K562 (cell line): ENCODE measurements around the gene ZDHHC1. TPM values are rescaled to one million over a fixed set of nuclear protein-coding genes. Genes with fewer than 3 reads are reported as not detected.

Experiments used
- ATAC-seq: fragments of 200-7000 bp; cut with Tn5 transposase; 3 replicates; pipeline ENCODE4 v1.9.1; 2020; ENCODE audit warnings: moderate library complexity
- BruUV-seq: library from RNA; stranded (reverse); fragments of 400-500 nt; replicated peaks from 2 replicates; lab custom pipeline; 2021; lab: Mats Ljungman, UMichigan
- CTCF ChIA-PET: fragments of 300-600 bp; formaldehyde crosslinking; extraction: SDS; loops from one replicate; lab custom pipeline; 2021; ENCODE audit warnings: low intra/inter-chr PET ratio; lab: Yijun Ruan, JAX
- POLR2A ChIA-PET: fragments of 300-600, 350-650 bp; sonication (Branson Sonifier 250); formaldehyde crosslinking; extraction: SDS; loops from one replicate; lab custom pipeline; 2021; ENCODE audit warnings: antibody characterized with exemption, inconsistent platforms; lab: Yijun Ruan, JAX
- DNase-seq, 4 experiments: peaks; one replicate each; pipeline versions ENCODE4 v3.0.0 to v3.0.0-alpha.2; 2011 to 2018; ENCODE audit warnings: low spot score in 3 of 4, mixed read lengths in 3 of 4; ENCODE audit errors: extremely low read depth in 1 of 4
- FAIRE-seq: peaks from 2 replicates; lab custom pipeline; 2011; peaks lifted over from hg19 to GRCh38; lab: Jason Lieb, UNC
- H2AFZ ChIP-seq: 2 replicates; pipeline ENCODE4 v1.6.0; 2011; ENCODE audit warnings: low read depth, low read length, control low read depth, inconsistent platforms
- H3K27ac ChIP-seq: fragments of 200-600 bp; 3 replicates; pipeline ENCODE4 v1.8.0; 2011; ENCODE audit warnings: low read depth, mild to moderate bottlenecking, control low read depth, inconsistent platforms, low read length, moderate library complexity, mixed read lengths; ENCODE audit errors: extremely low read depth
- H3K27me3 ChIP-seq, 2 experiments: fragments of 300-600 bp in 1 of 2; 2 replicates in 1 of 2; 3 replicates in 1 of 2; pipeline versions ENCODE4 v1.6.0 to v1.8.0; 2011; ENCODE audit warnings: inconsistent platforms in 2 of 2, low read length in 2 of 2, mild to moderate bottlenecking in 1 of 2, mixed read lengths in 1 of 2, moderate library complexity in 1 of 2; ENCODE audit not compliant: control insufficient read depth in 2 of 2, insufficient read depth in 2 of 2
- H3K36me3 ChIP-seq: fragments of 300-600 bp; 3 replicates; pipeline ENCODE4 v1.8.0; 2011; ENCODE audit warnings: mild to moderate bottlenecking, low read length, inconsistent platforms; ENCODE audit not compliant: control insufficient read depth, insufficient read depth
- H3K4me1 ChIP-seq, 2 experiments: fragments of 200-600 bp in 1 of 2; replicated peaks in 1 of 2; 2 replicates in 1 of 2; 3 replicates in 1 of 2; pipeline versions ENCODE4 v1.5.1 to v1.8.0; 2011; ENCODE audit warnings: inconsistent platforms in 2 of 2, low read length in 2 of 2, mild to moderate bottlenecking in 1 of 2, mixed read lengths in 1 of 2, moderate library complexity in 1 of 2; ENCODE audit not compliant: control insufficient read depth in 2 of 2, insufficient read depth in 2 of 2
- H3K4me2 ChIP-seq: 2 replicates; pipeline ENCODE4 v1.6.1; 2011; ENCODE audit warnings: low read length, control low read depth, inconsistent platforms, mixed read lengths; ENCODE audit not compliant: insufficient read depth
- H3K4me3 ChIP-seq: fragments of 200-600 bp; sonication (generic), shearing (Covaris generic); 2 replicates; pipeline ENCODE4 v1.5.1; 2016; ENCODE audit warnings: control low read depth, inconsistent platforms
- H3K79me2 ChIP-seq: fragments of 200-600 bp; 3 replicates; pipeline ENCODE4 v1.8.0; 2011; ENCODE audit warnings: low read length, inconsistent platforms; ENCODE audit not compliant: control insufficient read depth, insufficient read depth
- H3K9ac ChIP-seq, 2 experiments: 2 replicates each; pipeline versions ENCODE4 v1.6.0 to v1.6.1; 2011; ENCODE audit warnings: low read depth in 2 of 2, low read length in 2 of 2, control low read depth in 1 of 2, inconsistent platforms in 1 of 2, mild to moderate bottlenecking in 1 of 2, mixed read lengths in 1 of 2; ENCODE audit not compliant: insufficient read depth in 1 of 2
- H3K9me1 ChIP-seq: one replicate; pipeline ENCODE4 v1.6.0; 2011; ENCODE audit warnings: inconsistent platforms, mild to moderate bottlenecking, low read length, moderate library complexity; ENCODE audit not compliant: control insufficient read depth, insufficient read depth
- H3K9me3 ChIP-seq: replicated peaks from 2 replicates; pipeline ENCODE4 v1.5.1; 2011; ENCODE audit warnings: low read depth, low read length, inconsistent platforms; ENCODE audit not compliant: control insufficient read depth, insufficient read depth
- H4K20me1 ChIP-seq: replicated peaks from 2 replicates; pipeline ENCODE4 v1.6.1; 2011; ENCODE audit warnings: low read length, inconsistent platforms, mixed read lengths; ENCODE audit not compliant: control insufficient read depth, insufficient read depth
- BRF1 ChIP-seq: IDR thresholded peaks from 3 replicates; pipeline ENCODE4 v1.6.1; 2011; ENCODE audit warnings: borderline replicate concordance, mild to moderate bottlenecking; ENCODE audit not compliant: insufficient read length; ENCODE audit errors: extremely low read depth
- CBFA2T2 ChIP-seq: fragments of 450-650 bp; conservative IDR thresholded peaks from 2 replicates; pipeline ENCODE4 v1.6.1; 2017; ENCODE audit warnings: mild to moderate bottlenecking
- POLR2H ChIP-seq: IDR thresholded peaks from 2 replicates; pipeline ENCODE4 v1.6.1; 2016; ENCODE audit warnings: missing genetic modification characterization, low read depth, mild to moderate bottlenecking, control low read depth, missing compliant biosample characterization, moderate library complexity
- PRPF4 ChIP-seq: fragments of 200-400 bp; formaldehyde crosslinking; IDR thresholded peaks from one replicate; pipeline ENCODE4 v1.6.1; 2017; ENCODE audit warnings: low read length, low read depth, mild to moderate bottlenecking; ENCODE audit not compliant: insufficient read depth, poor library complexity, severe bottlenecking
- SMARCC2 ChIP-seq: fragments of 450-650 bp; IDR thresholded peaks from 2 replicates; pipeline ENCODE4 v1.6.1; 2017; ENCODE audit warnings: antibody characterized with exemption, moderate library complexity, mild to moderate bottlenecking, low read depth
- SUPT5H ChIP-seq: fragments of 450-650 bp; IDR thresholded peaks from 2 replicates; pipeline ENCODE4 v1.6.1; 2016
- TAF7 ChIP-seq: fragments of 450-650 bp; IDR thresholded peaks from 2 replicates; pipeline ENCODE4 v1.6.1; 2016; ENCODE audit warnings: missing genetic modification characterization, missing compliant biosample characterization
- U2AF1 ChIP-seq: fragments of 200-400 bp; formaldehyde crosslinking; optimal IDR thresholded peaks from 2 replicates; pipeline ENCODE3; 2017; ENCODE audit warnings: mild to moderate bottlenecking, low read depth, low read length, moderate library complexity
- ZNF23 ChIP-seq: fragments of 250-450 bp; sonication (Bioruptor Pico); IDR thresholded peaks from 2 replicates; pipeline ENCODE4 v1.4.0; 2020; ENCODE audit warnings: mild to moderate bottlenecking
- ZNF3 ChIP-seq: fragments of 250-450 bp; sonication (Bioruptor Pico); IDR thresholded peaks from 2 replicates; pipeline ENCODE4 v1.5.0; 2021; ENCODE audit warnings: mild to moderate bottlenecking, moderate library complexity
- ZNF324 ChIP-seq: fragments of 250-450 bp; sonication (Bioruptor Pico); IDR thresholded peaks from 2 replicates; pipeline ENCODE4 v1.4.0; 2020; ENCODE audit warnings: mild to moderate bottlenecking
- WGBS: fragments of 100-300 bp; shearing (Covaris generic); methylation state at CpG from one replicate; pipeline ENCODE4 v1.1.6; 2016; ENCODE audit warnings: low coverage, mixed read lengths; ENCODE audit not compliant: insufficient coverage; ENCODE audit errors: missing lambda C conversion rate; 5-methylcytosine and 5-hydroxymethylcytosine counted together
- in situ Hi-C: fragments of 300-500 bp; cut with MboI; formaldehyde crosslinking; loops from 4 replicates; pipeline ENCODE4 v1.15.0; 2018; ENCODE audit warnings: inconsistent platforms, mixed read lengths
- intact Hi-C: fragments of 100-400 bp; cut with micrococcal nuclease; formaldehyde crosslinking; loops from 2 replicates; pipeline ENCODE4 v1.14.2; 2022
- polyA plus RNA-seq, 8 experiments: library from polyadenylated mRNA; depleted of rRNA in 4 of 8; stranded (reverse) in 5 of 8; unstranded in 3 of 8; fragments of >200 nt; fragmentation: Nextera tagmentation in 2 of 8; fragmentation: Illumina TruSeq in 1 of 8; extraction: Ambion mirVana in 2 of 8; extraction: Trizol in 1 of 8; gene quantifications; 2 replicates each; pipeline versions ENCODE4 v1.2.1 to v1.2.3, GENCODE V29; 2011 to 2014; ENCODE audit warnings: inconsistent platforms in 1 of 8, missing spikeins in 1 of 8
- total RNA-seq, 7 experiments: library from RNA; depleted of rRNA in 6 of 7; stranded (reverse); fragments of >200 nt in 6 of 7; fragmentation: Illumina TruSeq in 2 of 7; extraction: Trizol in 2 of 7; gene quantifications; 2 replicates each; pipeline versions ENCODE4 v1.2.1 to v1.2.3, GENCODE V29; 2011 to 2021; ENCODE audit warnings: low replicate concordance in 1 of 7
- TF ChIP-seq, protein P1 (sequence below): fragments of 450-650 bp; IDR thresholded peaks from 2 replicates; pipeline ENCODE4 v1.6.1; 2016; ENCODE audit warnings: low read depth, mild to moderate bottlenecking, moderate library complexity
- TF ChIP-seq, protein P2 (sequence below): fragments of 250-450 bp; sonication (Bioruptor Pico); IDR thresholded peaks from 2 replicates; pipeline ENCODE4 v1.5.1; 2021; ENCODE audit warnings: mild to moderate bottlenecking
- TF ChIP-seq, protein P3 (sequence below): fragments of 450-650 bp; formaldehyde crosslinking; IDR thresholded peaks from 2 replicates; pipeline ENCODE4 v1.4.0; 2020; ENCODE audit warnings: mild to moderate bottlenecking, moderate library complexity

The ZDHHC1 gene
- total and polyA plus RNA-seq, 9 of the 15 experiments (the other 6 are each of a cell fraction or from before 2014, with no cell fraction given) = 0.06 to 0.77 (median 0.25) TPM; not detected in 4

DNA sequence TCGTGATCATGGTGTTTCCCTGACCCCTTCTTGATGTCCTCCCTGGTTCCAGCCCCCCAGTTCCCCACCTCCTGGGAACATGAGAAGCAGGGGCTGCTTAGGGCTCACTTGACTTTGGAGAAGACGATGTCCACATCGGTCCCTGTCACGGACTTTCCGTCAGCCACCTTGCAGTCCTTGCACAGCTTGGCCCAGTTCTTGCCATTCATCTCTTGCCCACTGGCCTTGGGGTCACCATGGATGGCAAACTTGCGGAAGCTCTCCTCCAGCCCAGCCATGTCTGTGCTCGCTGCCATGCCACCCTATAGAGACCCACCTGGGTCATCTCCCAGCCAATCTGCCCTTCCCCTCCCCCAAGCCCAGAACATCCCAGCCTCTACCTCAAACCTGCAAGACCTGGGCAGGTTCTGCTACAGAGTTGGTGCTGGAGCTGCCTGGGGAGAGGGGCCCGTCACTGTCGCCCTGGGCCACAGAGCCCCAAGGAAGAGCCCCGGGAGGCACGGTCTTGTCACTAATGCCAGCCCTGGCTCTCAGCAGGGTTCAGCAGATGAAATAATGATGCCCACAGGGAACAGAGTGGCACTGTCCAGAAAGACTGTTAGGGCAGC, 25.4 kb downstream of the ZDHHC1 start:
- Histone ChIP-seq H3K4me1 (peaks cover 6 to 56% of the 10 kb centered on the region in 2 experiments), H3K79me2 (no peaks in the 10 kb centered on the region), H3K4me2 (no peak overlapping the region), H3K27me3 (peaks cover 19 to 65% of the 10 kb centered on the region in 2 experiments), H3K9me3 (no peaks in the 10 kb centered on the region), H3K9ac (peak overlapping the region in 1 of 2 experiments; percentile 40; a peak in 1 of 4 replicates), H3K27ac (no peak overlapping the region), H4K20me1 (no peaks in the 10 kb centered on the region), H3K4me3 (no peak overlapping the region), H3K9me1 (no peaks in the 10 kb centered on the region), H3K36me3 (no peaks in the 10 kb centered on the region), H2AFZ (no peak overlapping the region)
- BruUV-seq = no TSS peak
- WGBS = 36% methylated on average over 10 of the region's 11 CpGs
- TF ChIP-seq SMARCC2 = no peak
- TF ChIP-seq, protein P1, sequence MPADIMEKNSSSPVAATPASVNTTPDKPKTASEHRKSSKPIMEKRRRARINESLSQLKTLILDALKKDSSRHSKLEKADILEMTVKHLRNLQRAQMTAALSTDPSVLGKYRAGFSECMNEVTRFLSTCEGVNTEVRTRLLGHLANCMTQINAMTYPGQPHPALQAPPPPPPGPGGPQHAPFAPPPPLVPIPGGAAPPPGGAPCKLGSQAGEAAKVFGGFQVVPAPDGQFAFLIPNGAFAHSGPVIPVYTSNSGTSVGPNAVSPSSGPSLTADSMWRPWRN = no peak
- no peak for TF ChIP-seq ZNF3
- TF ChIP-seq SUPT5H = no peak
- TF ChIP-seq PRPF4 = no peak
- TF ChIP-seq BRF1 = no peak
- TF ChIP-seq, protein P2, sequence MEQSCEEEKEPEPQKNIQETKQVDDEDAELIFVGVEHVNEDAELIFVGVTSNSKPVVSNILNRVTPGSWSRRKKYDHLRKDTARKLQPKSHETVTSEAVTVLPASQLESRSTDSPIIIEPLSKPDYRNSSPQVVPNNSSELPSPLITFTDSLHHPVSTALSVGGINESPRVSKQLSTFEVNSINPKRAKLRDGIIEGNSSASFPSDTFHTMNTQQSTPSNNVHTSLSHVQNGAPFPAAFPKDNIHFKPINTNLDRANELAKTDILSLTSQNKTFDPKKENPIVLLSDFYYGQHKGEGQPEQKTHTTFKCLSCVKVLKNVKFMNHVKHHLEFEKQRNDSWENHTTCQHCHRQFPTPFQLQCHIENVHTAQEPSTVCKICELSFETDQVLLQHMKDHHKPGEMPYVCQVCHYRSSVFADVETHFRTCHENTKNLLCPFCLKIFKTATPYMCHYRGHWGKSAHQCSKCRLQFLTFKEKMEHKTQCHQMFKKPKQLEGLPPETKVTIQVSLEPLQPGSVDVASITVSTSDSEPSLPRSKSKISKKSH = no peak
- TF ChIP-seq TAF7 (tag) = no peak
- no peak for TF ChIP-seq ZNF324
- no peak for TF ChIP-seq CBFA2T2
- no peak for TF ChIP-seq U2AF1
- no peak for TF ChIP-seq ZNF23 (CRISPR knock-in tag)
- TF ChIP-seq, protein P3, sequence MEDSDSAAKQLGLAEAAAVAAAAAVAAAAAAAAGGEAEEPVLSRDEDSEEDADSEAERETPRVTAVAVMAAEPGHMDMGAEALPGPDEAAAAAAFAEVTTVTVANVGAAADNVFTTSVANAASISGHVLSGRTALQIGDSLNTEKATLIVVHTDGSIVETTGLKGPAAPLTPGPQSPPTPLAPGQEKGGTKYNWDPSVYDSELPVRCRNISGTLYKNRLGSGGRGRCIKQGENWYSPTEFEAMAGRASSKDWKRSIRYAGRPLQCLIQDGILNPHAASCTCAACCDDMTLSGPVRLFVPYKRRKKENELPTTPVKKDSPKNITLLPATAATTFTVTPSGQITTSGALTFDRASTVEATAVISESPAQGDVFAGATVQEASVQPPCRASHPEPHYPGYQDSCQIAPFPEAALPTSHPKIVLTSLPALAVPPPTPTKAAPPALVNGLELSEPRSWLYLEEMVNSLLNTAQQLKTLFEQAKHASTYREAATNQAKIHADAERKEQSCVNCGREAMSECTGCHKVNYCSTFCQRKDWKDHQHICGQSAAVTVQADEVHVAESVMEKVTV (CRISPR knock-in tag) = no peak
- no peak for TF ChIP-seq POLR2H (tag)
- intact Hi-C loops (loop anchor here (10.0 kb wide), 1 partner anchor 46 kb away; no protein-coding TSS in a partner anchor), in situ Hi-C loops (no loop called here)
- ChIA-PET CTCF (no interaction called here), POLR2A (interaction anchor here (0.7 to 1.1 kb wide), 2 partner anchors 14 to 40 kb away, joined by 4 read pairs; partner anchors contain the start of gene HSD11B2)
- ATAC-seq (no peak), DNase-seq (no peak), FAIRE-seq (no peak)
